IMR-90 (cell line): Measurements from ENCODE around the gene PBX4.

ENCODE experiments used
- BHLHE40 ChIP-seq: fragments of 150-350 bp; IDR thresholded peaks from 2 replicates; pipeline ENCODE4 v1.6.1; 2016; ENCODE audit warnings: mild to moderate bottlenecking, low read depth, low read length
- CEBPB ChIP-seq: IDR thresholded peaks from 2 replicates; pipeline ENCODE4 v1.6.1; 2012; ENCODE audit warnings: low read depth, low read length, improper control_type of control experiment
- CTCF ChIP-seq: conservative IDR thresholded peaks from 2 replicates; pipeline ENCODE4 v1.5.1; 2012; ENCODE audit warnings: mild to moderate bottlenecking, low read depth, low read length, improper control_type of control experiment
- ELK1 ChIP-seq: fragments of 150-350 bp; IDR thresholded peaks from 2 replicates; pipeline ENCODE4 v1.6.1; 2016; ENCODE audit warnings: low read depth, mild to moderate bottlenecking, low read length, moderate library complexity, borderline replicate concordance
- FOS ChIP-seq: fragments of 150-350 bp; IDR thresholded peaks from 2 replicates; pipeline ENCODE4 v1.6.1; 2016; ENCODE audit warnings: low read depth, low read length
- MAFK ChIP-seq: IDR thresholded peaks from 2 replicates; pipeline ENCODE4 v1.6.1; 2012; ENCODE audit warnings: low read depth, low read length, improper control_type of control experiment
- MAZ ChIP-seq: IDR thresholded peaks from 2 replicates; pipeline ENCODE4 v1.6.1; 2012; ENCODE audit warnings: low read depth, mild to moderate bottlenecking, low read length, improper control_type of control experiment, moderate library complexity, borderline replicate concordance
- MXI1 ChIP-seq: IDR thresholded peaks from 2 replicates; pipeline ENCODE4 v1.6.1; 2012; ENCODE audit warnings: low read depth, mild to moderate bottlenecking, low read length, moderate library complexity, borderline replicate concordance
- NFE2L2 ChIP-seq: fragments of 150-350 bp; IDR thresholded peaks from 2 replicates; pipeline ENCODE4 v1.6.1; 2016; ENCODE audit warnings: low read depth, mild to moderate bottlenecking, low read length
- POLR2A ChIP-seq: IDR thresholded peaks from 2 replicates; pipeline ENCODE4 v1.6.1; 2012; ENCODE audit warnings: mild to moderate bottlenecking, low read depth, low read length
- RAD21 ChIP-seq: IDR thresholded peaks from 2 replicates; pipeline ENCODE4 v1.6.1; 2012; ENCODE audit warnings: low read length, improper control_type of control experiment
- RFX5 ChIP-seq: IDR thresholded peaks from 2 replicates; pipeline ENCODE4 v1.8.0; 2012; ENCODE audit warnings: low read depth, mild to moderate bottlenecking, low read length, moderate library complexity
- SMC3 ChIP-seq: fragments of 150-350 bp; IDR thresholded peaks from 2 replicates; pipeline ENCODE4 v1.6.1; 2016; ENCODE audit warnings: low read depth, mild to moderate bottlenecking, antibody characterized with exemption, low read length, moderate library complexity
- USF2 ChIP-seq: fragments of 150-350 bp; IDR thresholded peaks from 2 replicates; pipeline ENCODE4 v1.6.1; 2017; ENCODE audit warnings: mild to moderate bottlenecking, antibody characterized with exemption, low read length, low read depth

- TF ChIP-seq ELK1 (no peak), CTCF (no peak), MXI1 (no peak), NFE2L2 (no peak), USF2 (no peak), POLR2A (no peak), RAD21 (no peak), RFX5 (no peak), FOS (no peak), MAZ (no peak), BHLHE40 (no peak), CEBPB (no peak), MAFK (no peak), SMC3 (no peak)
Observed at GRCh38 chr19:19528721-19529490, 89.6 kb downstream of the PBX4 start, which contains the start of gene YJEFN3.
